Endothelial cell of umbilical vein (primary cell): ENCODE measurements around the gene PAN3. TPM values are rescaled to one million over a fixed set of nuclear protein-coding genes. Genes with fewer than 3 reads are reported as not detected.

Experiments used
- BruUV-seq: library from RNA; stranded (reverse); fragments of 400-500 nt; replicated peaks from 2 replicates; lab custom pipeline; 2021; lab: Mats Ljungman, UMichigan
- CTCF ChIA-PET: fragments of 300-600, 350-600 bp; sonication (Branson Sonifier 250); formaldehyde crosslinking; loops from one replicate; lab custom pipeline; 2021; ENCODE audit warnings: antibody characterized with exemption, inconsistent platforms; lab: Charles Lee
- POLR2A ChIA-PET: fragments of 300-600, 350-600 bp; sonication (Branson Sonifier 250); formaldehyde crosslinking; loops from one replicate; lab custom pipeline; 2021; ENCODE audit warnings: antibody characterized with exemption, inconsistent platforms; lab: Charles Lee
- DNase-seq: peaks from one replicate; pipeline ENCODE4 v3.0.0-alpha.2; 2011; ENCODE audit warnings: low read depth, low spot score
- FAIRE-seq: peaks from 2 replicates; lab custom pipeline; 2011; peaks lifted over from hg19 to GRCh38; lab: Jason Lieb, UNC
- H2AFZ ChIP-seq: 2 replicates; pipeline ENCODE4 v1.6.0; 2012; ENCODE audit warnings: low read depth, low read length, control low read depth, inconsistent platforms
- H3K27ac ChIP-seq: 2 replicates; pipeline ENCODE4 v1.5.1; 2011; ENCODE audit warnings: low read depth, mild to moderate bottlenecking, control low read depth, low read length, moderate library complexity; ENCODE audit not compliant: insufficient read depth
- H3K27me3 ChIP-seq, 2 experiments: 2 replicates each; pipeline versions ENCODE4 v1.6.0 to v1.6.1; 2011; ENCODE audit warnings: low read length in 2 of 2, mixed read lengths in 1 of 2; ENCODE audit not compliant: control insufficient read depth in 2 of 2, insufficient read depth in 2 of 2
- H3K36me3 ChIP-seq, 2 experiments: 2 replicates in 1 of 2; 3 replicates in 1 of 2; pipeline ENCODE4 v1.5.1; 2011; ENCODE audit warnings: low read length in 2 of 2, mild to moderate bottlenecking in 1 of 2, moderate library complexity in 1 of 2; ENCODE audit not compliant: control insufficient read depth in 2 of 2, insufficient read depth in 2 of 2; ENCODE audit errors: extremely low read depth in 1 of 2
- H3K4me1 ChIP-seq: 3 replicates; pipeline ENCODE4 v1.5.1; 2011; ENCODE audit warnings: mild to moderate bottlenecking, low read length; ENCODE audit not compliant: control insufficient read depth, insufficient read depth; ENCODE audit errors: extremely low read depth
- H3K4me2 ChIP-seq: 2 replicates; pipeline ENCODE4 v1.6.1; 2011; ENCODE audit warnings: low read length, control low read depth, mixed read lengths; ENCODE audit not compliant: insufficient read depth
- H3K4me3 ChIP-seq, 3 experiments: fragments of 200-600 bp in 1 of 3; sonication (generic), shearing (Covaris generic) in 1 of 3; replicated peaks in 1 of 3; 2 replicates each; pipeline ENCODE4 v1.5.1; 2011 to 2016; ENCODE audit warnings: control low read depth in 3 of 3, low read length in 3 of 3, mild to moderate bottlenecking in 2 of 3, inconsistent platforms in 1 of 3, low read depth in 1 of 3, moderate library complexity in 1 of 3; ENCODE audit not compliant: insufficient read depth in 1 of 3
- H3K79me2 ChIP-seq: 2 replicates; pipeline ENCODE4 v1.6.0; 2012; ENCODE audit warnings: low read length, inconsistent platforms; ENCODE audit not compliant: control insufficient read depth, insufficient read depth
- H3K9ac ChIP-seq: replicated peaks from 2 replicates; pipeline ENCODE3; 2011; ENCODE audit warnings: low read length, control low read depth; ENCODE audit not compliant: insufficient read depth; ENCODE audit errors: extremely low read depth
- H3K9me1 ChIP-seq: replicated peaks from 3 replicates; pipeline ENCODE4 v1.6.0; 2011; ENCODE audit warnings: mild to moderate bottlenecking, low read length; ENCODE audit not compliant: control insufficient read depth, insufficient read depth; ENCODE audit errors: extremely low read depth
- H3K9me3 ChIP-seq: replicated peaks from 2 replicates; pipeline ENCODE4 v1.5.1; 2012; ENCODE audit warnings: low read length, inconsistent platforms; ENCODE audit not compliant: control insufficient read depth, insufficient read depth
- H4K20me1 ChIP-seq: replicated peaks from 2 replicates; pipeline ENCODE3; 2011; ENCODE audit warnings: mild to moderate bottlenecking, low read length; ENCODE audit not compliant: control insufficient read depth, insufficient read depth; ENCODE audit errors: extremely low read depth
- CTCF ChIP-seq, 2 donors: IDR thresholded peaks; 1 replicate in 1 of 2; 2 replicates in 1 of 2; pipeline ENCODE4 v1.5.1; 2011; ENCODE audit warnings: low read length in 2 of 2, mild to moderate bottlenecking in 2 of 2, moderate library complexity in 2 of 2, control low read depth in 1 of 2, inconsistent platforms in 1 of 2, low read depth in 1 of 2; ENCODE audit not compliant: insufficient read depth in 1 of 2; ENCODE audit errors: extremely low read depth in 1 of 2
- EZH2 ChIP-seq: IDR thresholded peaks from 2 replicates; pipeline ENCODE4 v1.6.1; 2012; ENCODE audit warnings: borderline replicate concordance, low read depth, mild to moderate bottlenecking, moderate library complexity, low read length, inconsistent platforms; ENCODE audit not compliant: severe bottlenecking
- FOS ChIP-seq: IDR thresholded peaks from 2 replicates; pipeline ENCODE4 v1.6.1; 2011; ENCODE audit warnings: mild to moderate bottlenecking, low read length, moderate library complexity, borderline replicate concordance; ENCODE audit not compliant: insufficient read depth
- JUN ChIP-seq: IDR thresholded peaks from 2 replicates; pipeline ENCODE4 v1.6.1; 2011; ENCODE audit warnings: borderline replicate concordance, low read depth; ENCODE audit not compliant: insufficient read length, insufficient read depth
- MAX ChIP-seq: IDR thresholded peaks from 2 replicates; pipeline ENCODE4 v1.6.1; 2011; ENCODE audit not compliant: insufficient read depth, insufficient read length
- MYC ChIP-seq: IDR thresholded peaks from one replicate; pipeline ENCODE4 v1.6.1; 2011; ENCODE audit warnings: mild to moderate bottlenecking, low read depth, low read length
- POLR2A ChIP-seq: IDR thresholded peaks from 2 replicates; pipeline ENCODE4 v1.6.1; 2012; ENCODE audit warnings: low read depth, mild to moderate bottlenecking, control low read depth, low read length
- POLR2AphosphoS5 ChIP-seq: IDR thresholded peaks from 2 replicates; pipeline ENCODE4 v1.6.1; 2012; ENCODE audit warnings: low read depth, mild to moderate bottlenecking, control low read depth, low read length, moderate library complexity; ENCODE audit not compliant: insufficient read depth
- dilution Hi-C: fragments of 300-500 bp; cut with MboI; formaldehyde crosslinking; loops from one replicate; pipeline ENCODE4 v1.15.0; 2019; ENCODE audit warnings: low sequenced_read_pairs; ENCODE audit not compliant: extremely low pct_ligation_motif_present
- intact Hi-C: fragments of 100-400 bp; cut with micrococcal nuclease; formaldehyde crosslinking; loops from one replicate; pipeline ENCODE4 v1.10.0; 2022
- polyA plus RNA-seq, 4 experiments: library from polyadenylated mRNA; depleted of rRNA in 3 of 4; stranded (reverse) in 3 of 4; unstranded in 1 of 4; fragments of >200 nt; gene quantifications; 2 replicates each; pipeline versions ENCODE4 v1.2.1 to v1.2.3, GENCODE V29; 2011 to 2012; ENCODE audit warnings: missing spikeins in 1 of 4
- total RNA-seq: library from RNA; stranded (reverse); gene quantifications from 2 replicates; pipeline ENCODE4 v1.2.3, GENCODE V29; 2021

The PAN3 gene
- total and polyA plus RNA-seq, 2 donors (not counting 3 experiments of a cell fraction or from before 2014, with no cell fraction given) = 8.5 to 31.9 TPM

GRCh38 chr13:28268800-28269223, 130.5 kb downstream of the PAN3 start:
- dilution Hi-C loops = no loop called here
- TF ChIP-seq POLR2AphosphoS5 (no peak), FOS (no peak), EZH2 (no peak), CTCF (IDR thresholded peaks at IDR 0.05; ENCODE audit: extremely low read depth in 1 of 2, insufficient read depth in 1 of 2, low read depth in 1 of 2, low read length in 2 of 2) (no peak), JUN (no peak), MAX (no peak), POLR2A (no peak), MYC (no peak)
- Histone ChIP-seq H4K20me1 (no peaks in the 10 kb centered on the region), H2AFZ (no peak overlapping the region), H3K27me3 (no peaks in the 10 kb centered on the region), H3K9ac (no peak overlapping the region), H3K27ac (no peak overlapping the region), H3K36me3 (peaks cover 0 to 6% of the 10 kb centered on the region in 2 experiments), H3K79me2 (no peaks in the 10 kb centered on the region), H3K9me3 (no peaks in the 10 kb centered on the region), H3K9me1 (no peaks in the 10 kb centered on the region), H3K4me3 (no peak overlapping the region), H3K4me1 (no peaks in the 10 kb centered on the region), H3K4me2 (no peak overlapping the region)
- FAIRE-seq = no peak
- POLR2A ChIA-PET = no interaction called here
- no peak for DNase-seq
- CTCF ChIA-PET = no interaction called here
- intact Hi-C loops = no loop called here
- BruUV-seq = no TSS peak
